HepG2 (cell line): Measurements from ENCODE around the gene FBXL13.

Source experiments
- HNF4G ChIP-seq, 2 experiments: sonication (generic) in 1 of 2; formaldehyde crosslinking in 1 of 2; IDR thresholded peaks; 2 replicates each; pipeline versions ENCODE4 v1.4.0 to v1.6.1; 2011 to 2020; ENCODE audit warnings: borderline replicate concordance in 2 of 2, low read depth in 2 of 2, mild to moderate bottlenecking in 2 of 2, low read length in 1 of 2, missing genetic modification reagents in 1 of 2, moderate library complexity in 1 of 2
- MTA3 ChIP-seq: sonication (generic); formaldehyde crosslinking; IDR thresholded peaks from 2 replicates; pipeline ENCODE4 v1.4.0; 2020; ENCODE audit warnings: missing genetic modification reagents
- NPAS2 ChIP-seq: sonication (generic); formaldehyde crosslinking; IDR thresholded peaks from 2 replicates; pipeline ENCODE4 v1.8.0; 2022; ENCODE audit warnings: mild to moderate bottlenecking, missing genetic modification reagents, borderline replicate concordance
- POLR2A ChIP-seq, 2 experiments: IDR thresholded peaks; 2 replicates each; pipeline ENCODE4 v1.6.1; 2011; ENCODE audit warnings: low read depth in 2 of 2, low read length in 2 of 2, mild to moderate bottlenecking in 1 of 2, moderate library complexity in 1 of 2; ENCODE audit not compliant: insufficient read depth in 1 of 2
- TGIF2 ChIP-seq: IDR thresholded peaks from 2 replicates; pipeline ENCODE4 v1.6.1; 2016; ENCODE audit warnings: control low read depth, missing compliant biosample characterization
- ZNF510 ChIP-seq: sonication (generic); formaldehyde crosslinking; IDR thresholded peaks from 2 replicates; pipeline ENCODE4 v1.4.0; 2020; ENCODE audit warnings: low read depth, mild to moderate bottlenecking, missing genetic modification reagents
- ZNF891 ChIP-seq: sonication (generic); formaldehyde crosslinking; IDR thresholded peaks from 2 replicates; pipeline ENCODE4 v1.5.0; 2020; ENCODE audit warnings: mild to moderate bottlenecking, missing genetic modification reagents
- TF ChIP-seq, protein P1 (sequence below): IDR thresholded peaks from 2 replicates; pipeline ENCODE4 v1.6.1; 2012; ENCODE audit warnings: inconsistent platforms
- TF ChIP-seq, protein P2 (sequence below), 2 experiments: sonication (generic) in 1 of 2; formaldehyde crosslinking in 1 of 2; IDR thresholded peaks; 2 replicates each; pipeline versions ENCODE4 v1.6.1 to v1.9.0; 2014 to 2022; ENCODE audit warnings: antibody characterized with exemption in 1 of 2, borderline replicate concordance in 1 of 2, inconsistent platforms in 1 of 2, low read depth in 1 of 2, missing genetic modification reagents in 1 of 2
- TF ChIP-seq, protein P3 (sequence below): IDR thresholded peaks from 2 replicates; pipeline ENCODE4 v1.6.1; 2016
- TF ChIP-seq, protein P4 (sequence below): sonication (generic); formaldehyde crosslinking; IDR thresholded peaks from 2 replicates; pipeline ENCODE4 v1.5.0; 2020; ENCODE audit warnings: mild to moderate bottlenecking, missing genetic modification reagents, moderate library complexity
- TF ChIP-seq, protein P5 (sequence below): sonication (generic); formaldehyde crosslinking; IDR thresholded peaks from 2 replicates; pipeline ENCODE4 v1.8.0; 2023; ENCODE audit warnings: mild to moderate bottlenecking, missing genetic modification reagents
- TF ChIP-seq, protein P6 (sequence below): sonication (generic); formaldehyde crosslinking; IDR thresholded peaks from 2 replicates; pipeline ENCODE4 v1.4.0; 2020; ENCODE audit warnings: missing genetic modification reagents

DNA sequence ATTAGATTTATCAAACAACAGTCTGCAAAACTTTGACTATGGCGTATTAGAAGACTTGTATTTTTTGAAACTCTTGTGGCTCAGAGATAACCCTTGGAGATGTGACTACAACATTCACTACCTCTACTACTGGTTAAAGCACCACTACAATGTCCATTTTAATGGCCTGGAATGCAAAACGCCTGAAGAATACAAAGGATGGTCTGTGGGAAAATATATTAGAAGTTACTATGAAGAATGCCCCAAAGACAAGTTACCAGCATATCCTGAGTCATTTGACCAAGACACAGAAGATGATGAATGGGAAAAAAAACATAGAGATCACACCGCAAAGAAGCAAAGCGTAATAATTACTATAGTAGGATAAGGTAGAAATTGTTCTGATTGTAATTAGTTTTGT lies 130.4 kb downstream of the FBXL13 start:
- TF ChIP-seq, protein P1, sequence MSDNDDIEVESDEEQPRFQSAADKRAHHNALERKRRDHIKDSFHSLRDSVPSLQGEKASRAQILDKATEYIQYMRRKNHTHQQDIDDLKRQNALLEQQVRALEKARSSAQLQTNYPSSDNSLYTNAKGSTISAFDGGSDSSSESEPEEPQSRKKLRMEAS, result no peak
- TF ChIP-seq, protein P2, sequence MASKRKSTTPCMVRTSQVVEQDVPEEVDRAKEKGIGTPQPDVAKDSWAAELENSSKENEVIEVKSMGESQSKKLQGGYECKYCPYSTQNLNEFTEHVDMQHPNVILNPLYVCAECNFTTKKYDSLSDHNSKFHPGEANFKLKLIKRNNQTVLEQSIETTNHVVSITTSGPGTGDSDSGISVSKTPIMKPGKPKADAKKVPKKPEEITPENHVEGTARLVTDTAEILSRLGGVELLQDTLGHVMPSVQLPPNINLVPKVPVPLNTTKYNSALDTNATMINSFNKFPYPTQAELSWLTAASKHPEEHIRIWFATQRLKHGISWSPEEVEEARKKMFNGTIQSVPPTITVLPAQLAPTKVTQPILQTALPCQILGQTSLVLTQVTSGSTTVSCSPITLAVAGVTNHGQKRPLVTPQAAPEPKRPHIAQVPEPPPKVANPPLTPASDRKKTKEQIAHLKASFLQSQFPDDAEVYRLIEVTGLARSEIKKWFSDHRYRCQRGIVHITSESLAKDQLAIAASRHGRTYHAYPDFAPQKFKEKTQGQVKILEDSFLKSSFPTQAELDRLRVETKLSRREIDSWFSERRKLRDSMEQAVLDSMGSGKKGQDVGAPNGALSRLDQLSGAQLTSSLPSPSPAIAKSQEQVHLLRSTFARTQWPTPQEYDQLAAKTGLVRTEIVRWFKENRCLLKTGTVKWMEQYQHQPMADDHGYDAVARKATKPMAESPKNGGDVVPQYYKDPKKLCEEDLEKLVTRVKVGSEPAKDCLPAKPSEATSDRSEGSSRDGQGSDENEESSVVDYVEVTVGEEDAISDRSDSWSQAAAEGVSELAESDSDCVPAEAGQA (IDR thresholded peaks at IDR 0.05; ENCODE audit: low read depth), result no peak
- TF ChIP-seq, protein P2 (CRISPR knock-in tag; IDR thresholded peaks at IDR 0.05; ENCODE audit: borderline replicate concordance), result no peak
- TF ChIP-seq, protein P3, sequence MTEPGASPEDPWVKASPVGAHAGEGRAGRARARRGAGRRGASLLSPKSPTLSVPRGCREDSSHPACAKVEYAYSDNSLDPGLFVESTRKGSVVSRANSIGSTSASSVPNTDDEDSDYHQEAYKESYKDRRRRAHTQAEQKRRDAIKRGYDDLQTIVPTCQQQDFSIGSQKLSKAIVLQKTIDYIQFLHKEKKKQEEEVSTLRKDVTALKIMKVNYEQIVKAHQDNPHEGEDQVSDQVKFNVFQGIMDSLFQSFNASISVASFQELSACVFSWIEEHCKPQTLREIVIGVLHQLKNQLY, result no peak
- TF ChIP-seq MTA3 (CRISPR knock-in tag), result no peak
- TF ChIP-seq, protein P4, sequence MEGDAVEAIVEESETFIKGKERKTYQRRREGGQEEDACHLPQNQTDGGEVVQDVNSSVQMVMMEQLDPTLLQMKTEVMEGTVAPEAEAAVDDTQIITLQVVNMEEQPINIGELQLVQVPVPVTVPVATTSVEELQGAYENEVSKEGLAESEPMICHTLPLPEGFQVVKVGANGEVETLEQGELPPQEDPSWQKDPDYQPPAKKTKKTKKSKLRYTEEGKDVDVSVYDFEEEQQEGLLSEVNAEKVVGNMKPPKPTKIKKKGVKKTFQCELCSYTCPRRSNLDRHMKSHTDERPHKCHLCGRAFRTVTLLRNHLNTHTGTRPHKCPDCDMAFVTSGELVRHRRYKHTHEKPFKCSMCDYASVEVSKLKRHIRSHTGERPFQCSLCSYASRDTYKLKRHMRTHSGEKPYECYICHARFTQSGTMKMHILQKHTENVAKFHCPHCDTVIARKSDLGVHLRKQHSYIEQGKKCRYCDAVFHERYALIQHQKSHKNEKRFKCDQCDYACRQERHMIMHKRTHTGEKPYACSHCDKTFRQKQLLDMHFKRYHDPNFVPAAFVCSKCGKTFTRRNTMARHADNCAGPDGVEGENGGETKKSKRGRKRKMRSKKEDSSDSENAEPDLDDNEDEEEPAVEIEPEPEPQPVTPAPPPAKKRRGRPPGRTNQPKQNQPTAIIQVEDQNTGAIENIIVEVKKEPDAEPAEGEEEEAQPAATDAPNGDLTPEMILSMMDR (CRISPR knock-in tag), result no peak
- TF ChIP-seq, protein P5, sequence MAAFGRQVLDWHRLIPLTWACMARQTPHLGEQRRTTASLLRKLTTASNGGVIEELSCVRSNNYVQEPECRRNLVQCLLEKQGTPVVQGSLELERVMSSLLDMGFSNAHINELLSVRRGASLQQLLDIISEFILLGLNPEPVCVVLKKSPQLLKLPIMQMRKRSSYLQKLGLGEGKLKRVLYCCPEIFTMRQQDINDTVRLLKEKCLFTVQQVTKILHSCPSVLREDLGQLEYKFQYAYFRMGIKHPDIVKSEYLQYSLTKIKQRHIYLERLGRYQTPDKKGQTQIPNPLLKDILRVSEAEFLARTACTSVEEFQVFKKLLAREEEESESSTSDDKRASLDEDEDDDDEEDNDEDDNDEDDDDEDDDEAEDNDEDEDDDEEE (CRISPR knock-in tag), result no peak
- no peak for TF ChIP-seq NPAS2 (CRISPR knock-in tag)
- TF ChIP-seq, protein P6, sequence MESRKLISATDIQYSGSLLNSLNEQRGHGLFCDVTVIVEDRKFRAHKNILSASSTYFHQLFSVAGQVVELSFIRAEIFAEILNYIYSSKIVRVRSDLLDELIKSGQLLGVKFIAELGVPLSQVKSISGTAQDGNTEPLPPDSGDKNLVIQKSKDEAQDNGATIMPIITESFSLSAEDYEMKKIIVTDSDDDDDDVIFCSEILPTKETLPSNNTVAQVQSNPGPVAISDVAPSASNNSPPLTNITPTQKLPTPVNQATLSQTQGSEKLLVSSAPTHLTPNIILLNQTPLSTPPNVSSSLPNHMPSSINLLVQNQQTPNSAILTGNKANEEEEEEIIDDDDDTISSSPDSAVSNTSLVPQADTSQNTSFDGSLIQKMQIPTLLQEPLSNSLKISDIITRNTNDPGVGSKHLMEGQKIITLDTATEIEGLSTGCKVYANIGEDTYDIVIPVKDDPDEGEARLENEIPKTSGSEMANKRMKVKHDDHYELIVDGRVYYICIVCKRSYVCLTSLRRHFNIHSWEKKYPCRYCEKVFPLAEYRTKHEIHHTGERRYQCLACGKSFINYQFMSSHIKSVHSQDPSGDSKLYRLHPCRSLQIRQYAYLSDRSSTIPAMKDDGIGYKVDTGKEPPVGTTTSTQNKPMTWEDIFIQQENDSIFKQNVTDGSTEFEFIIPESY (CRISPR knock-in tag), result no peak
- TF ChIP-seq TGIF2, result no peak
- no peak for TF ChIP-seq ZNF510 (CRISPR knock-in tag)
- TF ChIP-seq ZNF891, result no peak
- no peak for TF ChIP-seq POLR2A (IDR thresholded peaks at IDR 0.05; ENCODE audit: insufficient read depth in 1 of 2, low read depth in 2 of 2, low read length in 2 of 2)
- no peak for TF ChIP-seq HNF4G (IDR thresholded peaks at IDR 0.05; ENCODE audit: borderline replicate concordance, low read depth, low read length)
- TF ChIP-seq HNF4G (CRISPR knock-in tag; IDR thresholded peaks at IDR 0.05; ENCODE audit: borderline replicate concordance, low read depth), result no peak
